Measurements from ENCODE around the gene RASGEF1C. TPM values are rescaled to one million over a fixed set of nuclear protein-coding genes. Genes with fewer than 3 reads are reported as not detected.

RASGEF1C gene
- total and polyA plus RNA-seq, 9 donors: 2.3 to 5.3 (median 3.5) TPM

DNA sequence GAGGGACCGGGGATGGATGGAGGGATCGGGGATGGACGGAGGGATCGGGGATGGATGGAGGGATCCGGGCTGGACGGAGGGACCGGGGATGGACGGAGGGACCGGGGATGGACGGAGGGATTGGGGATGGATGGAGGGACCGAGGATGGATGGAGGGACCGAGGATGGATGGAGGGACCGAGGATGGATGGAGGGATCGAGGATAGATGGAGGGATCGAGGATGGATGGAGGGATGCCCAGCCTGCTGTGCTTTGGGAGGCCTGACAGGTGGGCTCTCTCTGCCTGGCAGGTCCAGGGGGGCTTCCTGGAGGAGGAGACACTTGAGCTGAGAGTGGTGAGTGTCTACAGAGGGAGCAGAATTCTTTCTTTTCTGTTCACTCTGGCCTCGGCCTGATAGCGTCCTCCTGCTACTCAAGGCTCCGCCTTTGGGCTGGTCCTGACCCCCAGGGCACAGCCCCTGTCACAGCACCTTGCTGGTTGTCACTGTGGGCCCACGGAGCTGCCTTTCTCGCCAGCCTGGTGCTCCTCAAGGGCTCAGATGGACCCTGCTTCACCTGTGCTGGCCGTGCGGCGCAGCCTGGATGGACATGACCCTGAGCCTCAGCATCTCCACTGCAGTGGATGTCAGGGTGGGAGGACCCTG, 95.2 kb downstream of the RASGEF1C start:
- H3K4me3 ChIP-seq (ENCODE audit: low read length): no peak overlapping the region
- H3K27ac ChIP-seq (ENCODE audit: low read length): no peak overlapping the region
- no peaks in the 10 kb centered on the region for H3K9me3 ChIP-seq (replicated peaks; ENCODE audit: control insufficient read depth, low read depth, low read length)
- no peaks in the 10 kb centered on the region for H3K4me1 ChIP-seq (ENCODE audit: control insufficient read depth, insufficient read depth, low read length)
- H3K27me3 ChIP-seq (ENCODE audit: control insufficient read depth, insufficient read depth, low read length): no peaks in the 10 kb centered on the region
- 88% methylated on average over 23 of the region's 23 CpGs for WGBS (ENCODE audit: insufficient coverage)
- H3K36me3 ChIP-seq (ENCODE audit: control insufficient read depth, insufficient read depth, low read length): no peaks in the 10 kb centered on the region
- DNase-seq: no peak

- Histone ChIP-seq H3K4me1 (ENCODE audit: control insufficient read depth, insufficient read depth, low read length) (no peaks in the 10 kb centered on the region), H3K4me3 (ENCODE audit: low read length) (no peak overlapping the region), H3K9me3 (replicated peaks; ENCODE audit: control insufficient read depth, low read depth, low read length) (peaks cover 8% of the 10 kb centered on the region), H3K27ac (ENCODE audit: low read length) (no peak overlapping the region), H3K36me3 (ENCODE audit: control insufficient read depth, insufficient read depth, low read length) (no peaks in the 10 kb centered on the region), H3K27me3 (ENCODE audit: control insufficient read depth, insufficient read depth, low read length) (no peaks in the 10 kb centered on the region)
- WGBS (ENCODE audit: insufficient coverage): 82% methylated on average over 11 of the region's 15 CpGs
- DNase-seq: no peak
Observed at GRCh38 chr5:180112181-180112861, 96.7 kb downstream of the RASGEF1C start.

GRCh38 chr5:180111273-180112002, 97.6 kb downstream of the RASGEF1C start:
- no peak overlapping the region for H3K27ac ChIP-seq (ENCODE audit: low read length)
- H3K4me3 ChIP-seq (ENCODE audit: low read length): no peak overlapping the region
- no peaks in the 10 kb centered on the region for H3K36me3 ChIP-seq (ENCODE audit: control insufficient read depth, insufficient read depth, low read length)
- no CpG with 5 or more reads among the region's 7 CpGs for WGBS (ENCODE audit: insufficient coverage)
- H3K4me1 ChIP-seq (ENCODE audit: control insufficient read depth, insufficient read depth, low read length): no peaks in the 10 kb centered on the region
- peaks cover 15% of the 10 kb centered on the region for H3K9me3 ChIP-seq (replicated peaks; ENCODE audit: control insufficient read depth, low read depth, low read length)
- DNase-seq: no peak
- H3K27me3 ChIP-seq (ENCODE audit: control insufficient read depth, insufficient read depth, low read length): no peaks in the 10 kb centered on the region

DNA sequence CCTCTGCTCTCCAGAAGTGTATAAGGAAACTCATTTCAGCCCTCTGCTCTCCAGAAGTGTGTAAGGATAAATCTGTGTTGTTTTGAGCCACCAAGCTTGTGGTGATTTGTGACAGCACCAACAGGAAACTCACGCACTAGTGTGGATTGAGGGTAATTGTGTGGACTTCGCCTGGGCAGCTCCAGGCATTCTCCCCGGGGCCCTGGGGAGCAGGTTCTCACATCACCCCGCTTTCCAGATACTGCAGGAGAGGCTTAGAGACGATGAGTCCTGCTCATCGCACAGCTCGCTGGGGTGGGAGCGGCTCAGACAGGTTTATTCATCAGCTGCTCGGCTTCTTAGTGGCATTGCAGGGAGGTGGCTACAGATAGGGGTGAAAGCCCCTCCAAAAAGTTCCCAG, 99.1 kb downstream of the RASGEF1C start:
- 56% methylated on average over 2 of the region's 9 CpGs for WGBS (ENCODE audit: insufficient coverage)
- Histone ChIP-seq H3K9me3 (replicated peaks; ENCODE audit: control insufficient read depth, low read depth, low read length) (peaks cover 18% of the 10 kb centered on the region), H3K4me3 (ENCODE audit: low read length) (no peak overlapping the region), H3K27me3 (ENCODE audit: control insufficient read depth, insufficient read depth, low read length) (no peaks in the 10 kb centered on the region), H3K27ac (ENCODE audit: low read length) (no peak overlapping the region), H3K36me3 (ENCODE audit: control insufficient read depth, insufficient read depth, low read length) (no peaks in the 10 kb centered on the region), H3K4me1 (ENCODE audit: control insufficient read depth, insufficient read depth, low read length) (no peaks in the 10 kb centered on the region)
- DNase-seq: no peak

- H3K4me3 ChIP-seq (ENCODE audit: low read length): no peak overlapping the region
- no CpG with 5 or more reads among the region's 1 CpG for WGBS (ENCODE audit: insufficient coverage)
- H3K27me3 ChIP-seq (ENCODE audit: control insufficient read depth, insufficient read depth, low read length): no peaks in the 10 kb centered on the region
- peaks cover 18% of the 10 kb centered on the region for H3K9me3 ChIP-seq (replicated peaks; ENCODE audit: control insufficient read depth, low read depth, low read length)
- no peak overlapping the region for H3K27ac ChIP-seq (ENCODE audit: low read length)
- no peaks in the 10 kb centered on the region for H3K36me3 ChIP-seq (ENCODE audit: control insufficient read depth, insufficient read depth, low read length)
- no peak for DNase-seq
- no peaks in the 10 kb centered on the region for H3K4me1 ChIP-seq (ENCODE audit: control insufficient read depth, insufficient read depth, low read length)
Observed at GRCh38 chr5:180107005-180107404, 102.0 kb downstream of the RASGEF1C start.

- 17% methylated on average over 1 of the region's 5 CpGs for WGBS (ENCODE audit: insufficient coverage)
- Histone ChIP-seq H3K4me3 (ENCODE audit: low read length) (no peak overlapping the region), H3K9me3 (replicated peaks; ENCODE audit: control insufficient read depth, low read depth, low read length) (peaks cover 18% of the 10 kb centered on the region), H3K36me3 (ENCODE audit: control insufficient read depth, insufficient read depth, low read length) (no peaks in the 10 kb centered on the region), H3K27ac (ENCODE audit: low read length) (no peak overlapping the region), H3K27me3 (ENCODE audit: control insufficient read depth, insufficient read depth, low read length) (no peaks in the 10 kb centered on the region), H3K4me1 (ENCODE audit: control insufficient read depth, insufficient read depth, low read length) (no peaks in the 10 kb centered on the region)
- DNase-seq: no peak
Observed at GRCh38 chr5:180105827-180106312, 103.1 kb downstream of the RASGEF1C start.

DNA sequence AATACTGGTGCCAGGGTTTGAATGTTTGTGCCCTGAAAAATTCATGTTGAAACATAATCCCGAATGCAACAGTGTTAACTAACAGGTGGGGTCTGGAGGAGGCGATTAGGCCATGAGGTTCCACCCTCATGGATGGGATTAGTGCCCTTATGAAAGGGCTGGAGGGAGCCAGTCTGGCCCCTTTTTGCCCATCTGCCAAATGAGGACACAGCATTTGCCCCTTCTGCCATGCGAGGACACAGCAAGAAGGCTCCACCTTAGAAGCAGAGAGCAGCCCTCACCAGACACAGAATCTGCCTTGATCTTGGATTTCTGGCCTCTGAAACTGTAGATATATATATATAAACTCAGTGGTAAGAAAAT, 104.9 kb downstream of the RASGEF1C start:
- Histone ChIP-seq H3K36me3 (ENCODE audit: control insufficient read depth, insufficient read depth, low read length) (no peaks in the 10 kb centered on the region), H3K27ac (ENCODE audit: low read length) (no peak overlapping the region), H3K9me3 (replicated peaks; ENCODE audit: control insufficient read depth, low read depth, low read length) (peaks cover 18% of the 10 kb centered on the region), H3K27me3 (ENCODE audit: control insufficient read depth, insufficient read depth, low read length) (no peaks in the 10 kb centered on the region), H3K4me1 (ENCODE audit: control insufficient read depth, insufficient read depth, low read length) (no peaks in the 10 kb centered on the region), H3K4me3 (ENCODE audit: low read length) (no peak overlapping the region)
- 76% methylated on average over 2 of the region's 3 CpGs for WGBS (ENCODE audit: insufficient coverage)
- DNase-seq: no peak

DNA sequence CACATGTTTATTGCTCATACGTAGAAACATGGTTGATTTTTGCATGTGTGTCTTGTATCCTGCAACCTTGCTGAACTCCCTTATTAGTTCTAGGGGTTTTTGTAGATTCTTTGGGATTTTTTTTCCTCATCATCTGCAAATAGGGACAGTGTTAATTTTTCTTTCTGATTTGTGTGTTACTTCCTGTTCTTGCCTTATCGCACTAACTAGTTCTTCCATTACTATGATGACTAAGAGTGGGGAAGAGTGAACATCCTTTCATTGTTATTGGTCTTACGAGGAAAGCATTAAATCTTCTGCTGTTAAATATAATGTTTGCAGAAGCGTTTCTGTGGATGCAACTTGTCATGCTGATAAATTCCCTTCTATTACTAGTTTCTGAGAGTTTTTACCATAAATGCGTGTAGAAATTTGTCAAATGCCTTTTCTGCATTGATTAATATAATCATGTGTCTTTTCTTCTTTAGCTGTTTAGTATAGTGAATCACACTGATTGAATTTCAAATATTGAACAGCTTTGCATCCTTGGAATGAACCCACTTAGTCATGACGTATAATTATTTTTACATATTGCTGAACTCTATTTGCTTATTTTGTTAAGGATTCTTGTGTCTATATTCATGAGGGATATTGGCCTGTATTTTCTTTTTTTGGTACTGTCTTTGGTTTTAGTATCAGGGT, 105.4 kb downstream of the RASGEF1C start:
- no CpG with 5 or more reads among the region's 6 CpGs for WGBS (ENCODE audit: insufficient coverage)
- Histone ChIP-seq H3K9me3 (replicated peaks; ENCODE audit: control insufficient read depth, low read depth, low read length) (peaks cover 18% of the 10 kb centered on the region), H3K27me3 (ENCODE audit: control insufficient read depth, insufficient read depth, low read length) (no peaks in the 10 kb centered on the region), H3K4me1 (ENCODE audit: control insufficient read depth, insufficient read depth, low read length) (no peaks in the 10 kb centered on the region), H3K27ac (ENCODE audit: low read length) (no peak overlapping the region), H3K4me3 (ENCODE audit: low read length) (no peak overlapping the region), H3K36me3 (ENCODE audit: control insufficient read depth, insufficient read depth, low read length) (no peaks in the 10 kb centered on the region)
- DNase-seq: no peak

DNA sequence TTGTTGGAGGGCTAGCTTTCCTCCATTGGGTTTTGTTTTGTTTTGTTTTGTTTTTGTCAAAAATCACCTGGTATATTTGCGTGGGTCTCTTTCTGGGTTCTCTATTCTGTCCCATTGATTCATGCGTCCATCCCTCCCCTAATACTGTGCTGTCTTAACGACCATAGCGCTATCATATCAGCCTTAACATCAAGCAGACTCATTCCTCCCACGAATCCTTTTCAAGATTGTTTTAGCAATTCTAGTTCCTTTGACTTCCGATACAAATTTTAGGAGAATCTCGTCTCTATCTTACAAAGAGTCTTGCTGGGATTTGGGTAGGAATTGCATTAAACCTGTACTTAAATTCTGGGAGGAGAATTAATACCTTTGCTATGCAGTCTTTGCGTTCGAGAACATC, 106.4 kb downstream of the RASGEF1C start:
- Histone ChIP-seq H3K4me3 (ENCODE audit: low read length) (no peak overlapping the region), H3K27ac (ENCODE audit: low read length) (no peak overlapping the region), H3K27me3 (ENCODE audit: control insufficient read depth, insufficient read depth, low read length) (no peaks in the 10 kb centered on the region), H3K36me3 (ENCODE audit: control insufficient read depth, insufficient read depth, low read length) (no peaks in the 10 kb centered on the region), H3K4me1 (ENCODE audit: control insufficient read depth, insufficient read depth, low read length) (no peaks in the 10 kb centered on the region), H3K9me3 (replicated peaks; ENCODE audit: control insufficient read depth, low read depth, low read length) (peaks cover 13% of the 10 kb centered on the region)
- DNase-seq: no peak
- WGBS (ENCODE audit: insufficient coverage): no CpG with 5 or more reads among the region's 9 CpGs
